ENCODE results near the gene APOA5.

APOA5 gene

GRCh38 chr11:116830184-116830912 lies 38.7 kb upstream of the APOA5 start:
- no peaks in the 10 kb centered on the region for H3K36me3 ChIP-seq (ENCODE audit: low read depth)
- H3K27ac ChIP-seq (ENCODE audit: poor library complexity, severe bottlenecking): no peak overlapping the region
- no peaks in the 10 kb centered on the region for H3K4me1 ChIP-seq (ENCODE audit: insufficient read depth, poor library complexity, severe bottlenecking)
- no peaks in the 10 kb centered on the region for H3K27me3 ChIP-seq (ENCODE audit: insufficient read depth, poor library complexity, severe bottlenecking)
- TF ChIP-seq CTCF (IDR thresholded peaks at IDR 0.05; ENCODE audit: poor library complexity, severe bottlenecking): no peak
- no peak overlapping the region for H3K4me3 ChIP-seq (ENCODE audit: severe bottlenecking)
- ATAC-seq (ENCODE audit: low read depth) (no peak), DNase-seq (ENCODE audit: low spot score) (no peak)
- no peaks in the 10 kb centered on the region for H3K9me3 ChIP-seq (ENCODE audit: severe bottlenecking)

DNA sequence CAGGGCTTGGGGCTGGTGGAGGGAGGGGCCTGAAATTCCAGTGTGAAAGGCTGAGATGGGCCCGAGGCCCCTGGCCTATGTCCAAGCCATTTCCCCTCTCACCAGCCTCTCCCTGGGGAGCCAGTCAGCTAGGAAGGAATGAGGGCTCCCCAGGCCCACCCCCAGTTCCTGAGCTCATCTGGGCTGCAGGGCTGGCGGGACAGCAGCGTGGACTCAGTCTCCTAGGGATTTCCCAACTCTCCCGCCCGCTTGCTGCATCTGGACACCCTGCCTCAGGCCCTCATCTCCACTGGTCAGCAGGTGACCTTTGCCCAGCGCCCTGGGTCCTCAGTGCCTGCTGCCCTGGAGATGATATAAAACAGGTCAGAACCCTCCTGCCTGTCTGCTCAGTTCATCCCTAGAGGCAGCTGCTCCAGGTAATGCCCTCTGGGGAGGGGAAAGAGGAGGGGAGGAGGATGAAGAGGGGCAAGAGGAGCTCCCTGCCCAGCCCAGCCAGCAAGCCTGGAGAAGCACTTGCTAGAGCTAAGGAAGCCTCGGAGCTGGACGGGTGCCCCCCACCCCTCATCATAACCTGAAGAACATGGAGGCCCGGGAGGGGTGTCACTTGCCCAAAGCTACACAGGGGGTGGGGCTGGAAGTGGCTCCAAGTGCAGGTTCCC lies 38.0 kb upstream of the APOA5 start, which contains the start of gene APOC3:
APOC3 (plus strand) TSS at position 383 of the 659 bp plus-strand sequence. CDS start 676 bp downstream, outside the sequence.
- Histone ChIP-seq H3K27me3 (ENCODE audit: insufficient read depth, poor library complexity, severe bottlenecking) (no peaks in the 10 kb centered on the region), H3K9me3 (ENCODE audit: severe bottlenecking) (no peaks in the 10 kb centered on the region), H3K27ac (ENCODE audit: poor library complexity, severe bottlenecking) (no peak within 1 kb of the TSS), H3K36me3 (ENCODE audit: low read depth) (no peaks in the 10 kb centered on the region), H3K4me1 (ENCODE audit: insufficient read depth, poor library complexity, severe bottlenecking) (no peaks in the 10 kb centered on the region), H3K4me3 (ENCODE audit: severe bottlenecking) (no peak within 1 kb of the TSS)
- no peak for ATAC-seq (ENCODE audit: low read depth)
- TF ChIP-seq CTCF (IDR thresholded peaks at IDR 0.05; ENCODE audit: poor library complexity, severe bottlenecking): no peak
- DNase-seq (ENCODE audit: low spot score): no peak

GRCh38 chr11:116828632-116829524 lies 37.2 kb upstream of the APOA5 start:
- H3K27ac ChIP-seq (ENCODE audit: poor library complexity, severe bottlenecking): no peak overlapping the region
- H3K36me3 ChIP-seq (ENCODE audit: low read depth): no peaks in the 10 kb centered on the region
- H3K4me1 ChIP-seq (ENCODE audit: insufficient read depth, poor library complexity, severe bottlenecking): no peaks in the 10 kb centered on the region
- H3K9me3 ChIP-seq (ENCODE audit: severe bottlenecking): no peaks in the 10 kb centered on the region
- no peak for TF ChIP-seq CTCF (IDR thresholded peaks at IDR 0.05; ENCODE audit: poor library complexity, severe bottlenecking)
- DNase-seq (ENCODE audit: low spot score) (no peak), ATAC-seq (ENCODE audit: low read depth) (no peak)
- no peaks in the 10 kb centered on the region for H3K27me3 ChIP-seq (ENCODE audit: insufficient read depth, poor library complexity, severe bottlenecking)
- no peak overlapping the region for H3K4me3 ChIP-seq (ENCODE audit: severe bottlenecking)

DNA sequence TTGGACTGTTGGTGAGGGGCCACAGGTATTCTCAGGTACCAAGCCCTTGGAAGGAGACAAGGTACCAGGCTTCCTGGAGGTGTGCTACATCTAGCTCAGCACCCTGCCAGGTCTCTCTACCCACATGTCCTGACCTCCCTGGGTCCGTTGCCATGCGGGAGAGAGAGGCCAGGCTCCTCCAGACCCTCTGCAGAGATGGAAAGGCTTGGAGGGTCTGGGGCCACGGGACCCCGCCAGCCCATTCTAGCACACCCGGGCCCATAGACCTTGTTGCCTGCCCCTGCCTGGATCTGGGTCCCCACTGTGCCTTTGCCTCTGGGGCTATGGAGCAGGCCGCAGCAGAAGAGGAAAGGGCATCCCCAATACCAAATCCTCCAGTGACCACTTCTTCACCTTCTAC lies 35.8 kb upstream of the APOA5 start:
- Histone ChIP-seq H3K4me3 (ENCODE audit: severe bottlenecking) (no peak overlapping the region), H3K4me1 (ENCODE audit: insufficient read depth, poor library complexity, severe bottlenecking) (no peaks in the 10 kb centered on the region), H3K27ac (ENCODE audit: poor library complexity, severe bottlenecking) (no peak overlapping the region), H3K36me3 (ENCODE audit: low read depth) (no peaks in the 10 kb centered on the region), H3K27me3 (ENCODE audit: insufficient read depth, poor library complexity, severe bottlenecking) (no peaks in the 10 kb centered on the region), H3K9me3 (ENCODE audit: severe bottlenecking) (no peaks in the 10 kb centered on the region)
- no peak for TF ChIP-seq CTCF (IDR thresholded peaks at IDR 0.05; ENCODE audit: poor library complexity, severe bottlenecking)
- no peak for ATAC-seq (ENCODE audit: low read depth)
- no peak for DNase-seq (ENCODE audit: low spot score)

Measured in RWPE2 (cell line).